ENCODE data around the gene HOXC11. TPM values are rescaled to one million over a fixed set of nuclear protein-coding genes. Genes with fewer than 3 reads are reported as not detected.
A peak's percentile ranks its signal among the peaks of the same experiment; 100 is the strongest.

Gene HOXC11
- total and polyA plus RNA-seq, 2 experiments from 2014 or later: not detected

DNA sequence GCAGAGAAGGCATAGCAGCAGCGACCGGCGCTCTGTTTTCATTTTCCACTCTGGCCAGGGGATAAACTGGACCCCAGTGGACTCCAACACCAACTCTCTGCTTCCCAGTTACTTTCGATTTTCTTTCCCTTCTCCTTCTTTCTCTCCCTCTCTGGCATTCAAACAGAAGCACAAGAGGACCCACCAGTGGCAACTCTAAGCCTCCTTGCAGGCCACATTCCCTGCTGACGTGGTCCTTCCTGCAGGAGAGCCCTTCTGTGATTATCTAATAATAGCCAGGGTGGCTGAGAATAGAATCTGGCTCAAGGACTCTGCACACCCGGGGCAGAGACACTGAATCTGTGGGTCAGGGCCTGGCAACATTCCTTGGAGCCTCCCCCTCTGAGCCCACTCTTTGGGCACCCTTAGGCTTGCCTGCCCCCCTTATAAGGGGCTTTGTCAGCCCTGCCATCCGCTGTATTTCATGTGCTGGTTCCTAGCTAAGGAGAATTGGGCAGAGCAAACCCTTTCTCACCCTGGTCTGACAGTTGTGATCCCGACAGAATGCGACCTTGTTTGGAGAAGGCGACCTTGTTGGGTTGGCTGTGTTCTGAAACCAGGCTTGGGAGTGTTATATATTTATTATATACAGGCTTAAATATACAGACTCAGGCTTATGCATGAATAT lies 47.1 kb downstream of the HOXC11 start (continued):
- TF ChIP-seq, protein P1, sequence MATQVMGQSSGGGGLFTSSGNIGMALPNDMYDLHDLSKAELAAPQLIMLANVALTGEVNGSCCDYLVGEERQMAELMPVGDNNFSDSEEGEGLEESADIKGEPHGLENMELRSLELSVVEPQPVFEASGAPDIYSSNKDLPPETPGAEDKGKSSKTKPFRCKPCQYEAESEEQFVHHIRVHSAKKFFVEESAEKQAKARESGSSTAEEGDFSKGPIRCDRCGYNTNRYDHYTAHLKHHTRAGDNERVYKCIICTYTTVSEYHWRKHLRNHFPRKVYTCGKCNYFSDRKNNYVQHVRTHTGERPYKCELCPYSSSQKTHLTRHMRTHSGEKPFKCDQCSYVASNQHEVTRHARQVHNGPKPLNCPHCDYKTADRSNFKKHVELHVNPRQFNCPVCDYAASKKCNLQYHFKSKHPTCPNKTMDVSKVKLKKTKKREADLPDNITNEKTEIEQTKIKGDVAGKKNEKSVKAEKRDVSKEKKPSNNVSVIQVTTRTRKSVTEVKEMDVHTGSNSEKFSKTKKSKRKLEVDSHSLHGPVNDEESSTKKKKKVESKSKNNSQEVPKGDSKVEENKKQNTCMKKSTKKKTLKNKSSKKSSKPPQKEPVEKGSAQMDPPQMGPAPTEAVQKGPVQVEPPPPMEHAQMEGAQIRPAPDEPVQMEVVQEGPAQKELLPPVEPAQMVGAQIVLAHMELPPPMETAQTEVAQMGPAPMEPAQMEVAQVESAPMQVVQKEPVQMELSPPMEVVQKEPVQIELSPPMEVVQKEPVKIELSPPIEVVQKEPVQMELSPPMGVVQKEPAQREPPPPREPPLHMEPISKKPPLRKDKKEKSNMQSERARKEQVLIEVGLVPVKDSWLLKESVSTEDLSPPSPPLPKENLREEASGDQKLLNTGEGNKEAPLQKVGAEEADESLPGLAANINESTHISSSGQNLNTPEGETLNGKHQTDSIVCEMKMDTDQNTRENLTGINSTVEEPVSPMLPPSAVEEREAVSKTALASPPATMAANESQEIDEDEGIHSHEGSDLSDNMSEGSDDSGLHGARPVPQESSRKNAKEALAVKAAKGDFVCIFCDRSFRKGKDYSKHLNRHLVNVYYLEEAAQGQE (IDR thresholded peaks at IDR 0.05; ENCODE audit: unreplicated experiment): no peak
- TF ChIP-seq NANOG (IDR thresholded peaks at IDR 0.05; ENCODE audit: borderline replicate concordance): no peak
- TF ChIP-seq POLR2AphosphoS5 (IDR thresholded peaks at IDR 0.05; ENCODE audit: low read depth): no peak
- no peak for TF ChIP-seq ZNF331 (CRISPR knock-in tag; IDR thresholded peaks at IDR 0.05; ENCODE audit: low read depth)
- TF ChIP-seq EZH2phosphoT487 (IDR thresholded peaks at IDR 0.05; ENCODE audit: unreplicated experiment): peak; percentile 46
- TF ChIP-seq, protein P2, sequence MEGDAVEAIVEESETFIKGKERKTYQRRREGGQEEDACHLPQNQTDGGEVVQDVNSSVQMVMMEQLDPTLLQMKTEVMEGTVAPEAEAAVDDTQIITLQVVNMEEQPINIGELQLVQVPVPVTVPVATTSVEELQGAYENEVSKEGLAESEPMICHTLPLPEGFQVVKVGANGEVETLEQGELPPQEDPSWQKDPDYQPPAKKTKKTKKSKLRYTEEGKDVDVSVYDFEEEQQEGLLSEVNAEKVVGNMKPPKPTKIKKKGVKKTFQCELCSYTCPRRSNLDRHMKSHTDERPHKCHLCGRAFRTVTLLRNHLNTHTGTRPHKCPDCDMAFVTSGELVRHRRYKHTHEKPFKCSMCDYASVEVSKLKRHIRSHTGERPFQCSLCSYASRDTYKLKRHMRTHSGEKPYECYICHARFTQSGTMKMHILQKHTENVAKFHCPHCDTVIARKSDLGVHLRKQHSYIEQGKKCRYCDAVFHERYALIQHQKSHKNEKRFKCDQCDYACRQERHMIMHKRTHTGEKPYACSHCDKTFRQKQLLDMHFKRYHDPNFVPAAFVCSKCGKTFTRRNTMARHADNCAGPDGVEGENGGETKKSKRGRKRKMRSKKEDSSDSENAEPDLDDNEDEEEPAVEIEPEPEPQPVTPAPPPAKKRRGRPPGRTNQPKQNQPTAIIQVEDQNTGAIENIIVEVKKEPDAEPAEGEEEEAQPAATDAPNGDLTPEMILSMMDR (conservative IDR thresholded peaks at IDR 0.05; ENCODE audit: low read depth in 2 of 2): no peak

DNA sequence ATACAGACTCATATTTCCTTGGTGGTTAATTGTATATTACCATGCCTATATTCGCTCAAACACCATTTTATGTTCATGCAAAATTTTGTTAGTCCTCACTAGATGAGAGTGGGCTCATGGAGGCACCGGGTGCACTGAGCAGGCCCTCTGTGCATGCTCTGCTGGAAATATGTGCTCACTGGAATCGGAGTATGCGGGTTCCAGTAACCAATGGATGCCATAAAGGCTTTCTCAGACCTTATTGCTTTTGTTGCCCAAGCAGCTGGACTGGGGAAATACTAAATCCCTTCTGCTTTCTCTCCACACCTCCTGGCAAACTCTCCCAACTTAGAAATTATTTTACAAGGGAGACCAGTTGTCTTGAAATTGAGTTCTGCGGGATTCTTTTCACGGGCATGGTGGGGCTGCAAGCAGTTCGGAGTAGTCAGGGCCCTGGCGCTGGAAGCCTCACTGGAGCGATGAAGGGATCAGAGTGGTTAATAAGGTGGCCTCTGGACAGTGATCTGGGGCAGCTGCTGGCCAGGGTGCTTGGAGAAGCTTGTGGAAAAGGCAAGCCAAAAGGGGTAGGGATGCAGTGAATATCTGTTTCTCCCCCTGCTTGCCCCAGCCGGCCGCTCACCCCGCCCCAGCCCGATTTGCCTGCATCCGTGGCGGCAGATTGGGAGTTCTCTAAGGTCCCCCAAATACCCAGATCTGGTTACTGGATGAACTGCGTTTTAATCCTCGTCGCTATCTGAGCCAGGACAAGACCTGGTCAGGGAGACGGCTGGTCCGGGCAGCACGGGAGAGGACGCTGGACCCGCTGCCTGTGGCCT lies 47.9 kb downstream of the HOXC11 start:
- no peak overlapping the region for H3K27ac ChIP-seq (ENCODE audit: low read depth)
- 0 out of 2 replicates have a peak overlapping the region, but pooled peaks have one; percentile 52 for H3K4me2 ChIP-seq
- DNase-seq (ENCODE audit: low spot score): no peak
- no peaks in the 10 kb centered on the region for H3K79me2 ChIP-seq (replicated peaks; ENCODE audit: insufficient read depth)
- Mint-ChIP-seq H3K4me1 (peaks cover 25% of the 10 kb centered on the region), H3K4me3 (no peak overlapping the region), H3K9me3 (peaks cover 3% of the 10 kb centered on the region; the same call in 2 of the 3 replicates), H3K27me3 (ENCODE audit: insufficient read depth, low read depth, poor library complexity) (peaks cover 98% of the 10 kb centered on the region), H3K36me3 (ENCODE audit: low read depth) (no peaks in the 10 kb centered on the region; the same call in 2 of the 3 replicates), H3K27ac (no peak overlapping the region)
- no peaks in the 10 kb centered on the region for H3K9me2 ChIP-seq (ENCODE audit: insufficient read depth)
- ATAC-seq: no peak
- TF ChIP-seq EZH2 (IDR thresholded peaks at IDR 0.05; ENCODE audit: low read depth, unreplicated experiment): peak; percentile 14
- no peak for TF ChIP-seq NANOG (IDR thresholded peaks at IDR 0.05; ENCODE audit: borderline replicate concordance)
- H3K27me3 ChIP-seq (ENCODE audit: insufficient read depth): peaks cover 100% of the 10 kb centered on the region
- no peaks in the 10 kb centered on the region; the same call in 1 of the 2 replicates for H3K36me3 ChIP-seq (ENCODE audit: insufficient read depth)
- H2AFZ ChIP-seq: no peak overlapping the region
- H3K4me1 ChIP-seq (ENCODE audit: insufficient read depth): peaks cover 48% of the 10 kb centered on the region
- no peak overlapping the region for H3K4me3 ChIP-seq
- H3F3A ChIP-seq (replicated peaks; ENCODE audit: low read depth): peaks cover 30% of the 10 kb centered on the region; the same call in 1 of the 2 replicates
- peaks cover 43% of the 10 kb centered on the region for H4K20me1 ChIP-seq (replicated peaks; ENCODE audit: insufficient read depth)

Data from GM23338 (cell line).